GM21576 (cell line): ENCODE data around the gene SFTPD.
A peak's percentile ranks its signal among the peaks of the same experiment; 100 is the strongest.
"Not testable (repeated sequence)": the region's sequence is repeated elsewhere in the genome, so short reads cannot be mapped to it uniquely, and the experiment has no call there.

Experiments used
- ATAC-seq: cut with Tn5 transposase; IDR thresholded peaks from one replicate; pipeline ENCODE4 v1.9.1; 2021; ENCODE audit warnings: mild to moderate bottlenecking, moderate library complexity; ENCODE audit not compliant: unreplicated experiment

The SFTPD gene

GRCh38 chr10:79927111-79927828, 21.6 kb downstream of the SFTPD start:
- no peak for ATAC-seq

GRCh38 chr10:79926037-79926436, 22.9 kb downstream of the SFTPD start:
- ATAC-seq = no peak

- ATAC-seq = no peak
These were observed 23.3 kb downstream of the SFTPD start for GRCh38 chr10:79925614-79926013.

GRCh38 chr10:79923669-79924068, 25.2 kb downstream of the SFTPD start:
- no peak for ATAC-seq

- no peak for ATAC-seq
These were observed 25.8 kb downstream of the SFTPD start for GRCh38 chr10:79923145-79923544.

GRCh38 chr10:79922011-79922412, 26.9 kb downstream of the SFTPD start:
- not testable (repeated sequence) for ATAC-seq

- ATAC-seq = not testable (repeated sequence)
These were observed 33.1 kb downstream of the SFTPD start for GRCh38 chr10:79915838-79916237.

GRCh38 chr10:79914512-79914911, 34.4 kb downstream of the SFTPD start:
- ATAC-seq = not testable (repeated sequence)

- no peak for ATAC-seq
These were observed 38.1 kb downstream of the SFTPD start for GRCh38 chr10:79910836-79911235.

- ATAC-seq = no peak
These were observed 38.6 kb downstream of the SFTPD start for GRCh38 chr10:79910344-79910743.

GRCh38 chr10:79905322-79906314, 43.3 kb downstream of the SFTPD start:
- ATAC-seq = no peak

- ATAC-seq = peak; percentile 75
These were observed 44.1 kb downstream of the SFTPD start for GRCh38 chr10:79904671-79905321.

- ATAC-seq = not testable (repeated sequence)
These were observed 47.3 kb downstream of the SFTPD start for GRCh38 chr10:79901571-79901970.

- ATAC-seq = no peak
These were observed 50.1 kb downstream of the SFTPD start for GRCh38 chr10:79898597-79899325.

GRCh38 chr10:79892896-79893295, 56.0 kb downstream of the SFTPD start:
- ATAC-seq = not testable (repeated sequence)

GRCh38 chr10:79890469-79890868, 58.4 kb downstream of the SFTPD start:
- ATAC-seq = no peak

- ATAC-seq = not testable (repeated sequence)
These were observed 59.9 kb downstream of the SFTPD start for GRCh38 chr10:79888984-79889383.
